ENCODE data around the gene MATK. TPM values are rescaled to one million over a fixed set of nuclear protein-coding genes. Genes with fewer than 3 reads are reported as not detected.

Gene MATK
- total and polyA plus RNA-seq, 10 of the 15 experiments (the other 5 are each of a cell fraction or from before 2014, with no cell fraction given), result 0.24 to 2.2 (median 1.1) TPM; not detected in 2

DNA sequence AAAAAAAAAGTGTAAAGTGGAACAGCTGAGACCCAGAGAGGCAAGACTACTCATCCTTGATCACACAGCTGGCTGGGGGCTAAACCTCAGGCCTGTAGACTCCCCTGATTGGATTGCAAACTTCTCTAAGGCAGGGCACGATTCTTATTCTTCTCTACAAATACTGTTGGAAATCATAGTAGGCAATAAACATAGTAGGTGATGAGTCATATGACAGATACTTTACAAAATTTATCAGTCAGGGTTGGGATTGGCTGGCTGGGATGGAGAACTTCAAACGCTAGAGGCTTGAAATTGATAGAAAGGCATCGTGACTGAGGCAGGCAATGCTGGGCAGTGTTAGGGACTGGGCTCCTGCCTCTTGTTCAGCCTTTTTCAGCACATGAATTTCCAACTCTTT is 5.9 kb upstream of the MATK start (continued):
- no peak for TF ChIP-seq BHLHE40 (IDR thresholded peaks at IDR 0.05; ENCODE audit: borderline replicate concordance in 1 of 2, low read depth in 2 of 2, low read length in 1 of 2)
- no peak for TF ChIP-seq POU2F2 (IDR thresholded peaks at IDR 0.05; ENCODE audit: borderline replicate concordance, low read depth, low read length)

DNA sequence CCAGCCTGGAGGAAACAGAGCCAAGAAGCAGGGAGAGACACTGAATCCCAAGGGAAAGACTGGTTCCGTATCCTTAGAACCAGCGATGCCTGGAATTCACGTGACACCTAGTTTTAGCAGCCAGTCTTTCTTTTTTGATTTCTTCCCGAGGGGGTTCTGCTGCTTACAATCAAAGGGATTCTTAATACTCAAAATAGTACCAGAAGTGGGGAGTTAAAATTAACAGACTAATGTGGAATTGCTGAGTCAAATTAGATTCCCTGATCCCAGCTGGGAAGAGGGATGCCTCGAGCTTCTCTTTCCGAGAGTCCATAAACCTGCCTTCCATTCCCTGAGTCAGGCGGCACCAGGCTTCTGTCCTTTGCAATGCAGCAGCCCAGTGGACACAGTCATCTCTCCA is 4.8 kb upstream of the MATK start:
- ATAC-seq, result no peak
- H3K36me3 ChIP-seq (ENCODE audit: control insufficient read depth in 2 of 2, insufficient read depth in 2 of 2, low read length in 1 of 2), result no peaks in the 10 kb centered on the region
- BruUV-seq (replicated peaks), result no TSS peak
- no peak overlapping the region for H3K4me3 ChIP-seq
- no peak overlapping the region for H2AFZ ChIP-seq (ENCODE audit: control insufficient read depth, low read depth, low read length)
- H3K9ac ChIP-seq (ENCODE audit: control insufficient read depth, insufficient read depth, low read length), result no peak overlapping the region
- ChIA-PET SMC1A (ENCODE audit: uncharacterized antibody, unreplicated experiment) (no interaction called here), POLR2A (no interaction called here), CTCF (no interaction called here), RAD21 (ENCODE audit: unreplicated experiment) (no interaction called here)
- TF ChIP-seq RBBP5 (conservative IDR thresholded peaks at IDR 0.05) (no peak), RCOR1 (conservative IDR thresholded peaks at IDR 0.05; ENCODE audit: low read depth, low read length) (no peak), MTA3 (IDR thresholded peaks at IDR 0.05; ENCODE audit: borderline replicate concordance, low read length) (no peak), IKZF2 (IDR thresholded peaks at IDR 0.05) (no peak), NFIC (IDR thresholded peaks at IDR 0.05; ENCODE audit: low read depth, low read length) (no peak), EP300 (IDR thresholded peaks at IDR 0.05; ENCODE audit: borderline replicate concordance in 1 of 2, control insufficient read depth in 1 of 2, low read depth in 2 of 2, low read length in 2 of 2) (no peak), JUNB (IDR thresholded peaks at IDR 0.05) (no peak)
- TF ChIP-seq, protein P1, sequence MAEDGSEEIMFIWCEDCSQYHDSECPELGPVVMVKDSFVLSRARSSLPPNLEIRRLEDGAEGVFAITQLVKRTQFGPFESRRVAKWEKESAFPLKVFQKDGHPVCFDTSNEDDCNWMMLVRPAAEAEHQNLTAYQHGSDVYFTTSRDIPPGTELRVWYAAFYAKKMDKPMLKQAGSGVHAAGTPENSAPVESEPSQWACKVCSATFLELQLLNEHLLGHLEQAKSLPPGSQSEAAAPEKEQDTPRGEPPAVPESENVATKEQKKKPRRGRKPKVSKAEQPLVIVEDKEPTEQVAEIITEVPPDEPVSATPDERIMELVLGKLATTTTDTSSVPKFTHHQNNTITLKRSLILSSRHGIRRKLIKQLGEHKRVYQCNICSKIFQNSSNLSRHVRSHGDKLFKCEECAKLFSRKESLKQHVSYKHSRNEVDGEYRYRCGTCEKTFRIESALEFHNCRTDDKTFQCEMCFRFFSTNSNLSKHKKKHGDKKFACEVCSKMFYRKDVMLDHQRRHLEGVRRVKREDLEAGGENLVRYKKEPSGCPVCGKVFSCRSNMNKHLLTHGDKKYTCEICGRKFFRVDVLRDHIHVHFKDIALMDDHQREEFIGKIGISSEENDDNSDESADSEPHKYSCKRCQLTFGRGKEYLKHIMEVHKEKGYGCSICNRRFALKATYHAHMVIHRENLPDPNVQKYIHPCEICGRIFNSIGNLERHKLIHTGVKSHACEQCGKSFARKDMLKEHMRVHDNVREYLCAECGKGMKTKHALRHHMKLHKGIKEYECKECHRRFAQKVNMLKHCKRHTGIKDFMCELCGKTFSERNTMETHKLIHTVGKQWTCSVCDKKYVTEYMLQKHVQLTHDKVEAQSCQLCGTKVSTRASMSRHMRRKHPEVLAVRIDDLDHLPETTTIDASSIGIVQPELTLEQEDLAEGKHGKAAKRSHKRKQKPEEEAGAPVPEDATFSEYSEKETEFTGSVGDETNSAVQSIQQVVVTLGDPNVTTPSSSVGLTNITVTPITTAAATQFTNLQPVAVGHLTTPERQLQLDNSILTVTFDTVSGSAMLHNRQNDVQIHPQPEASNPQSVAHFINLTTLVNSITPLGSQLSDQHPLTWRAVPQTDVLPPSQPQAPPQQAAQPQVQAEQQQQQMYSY (CRISPR knock-in tag; IDR thresholded peaks at IDR 0.05), result no peak
- TF ChIP-seq, protein P2, sequence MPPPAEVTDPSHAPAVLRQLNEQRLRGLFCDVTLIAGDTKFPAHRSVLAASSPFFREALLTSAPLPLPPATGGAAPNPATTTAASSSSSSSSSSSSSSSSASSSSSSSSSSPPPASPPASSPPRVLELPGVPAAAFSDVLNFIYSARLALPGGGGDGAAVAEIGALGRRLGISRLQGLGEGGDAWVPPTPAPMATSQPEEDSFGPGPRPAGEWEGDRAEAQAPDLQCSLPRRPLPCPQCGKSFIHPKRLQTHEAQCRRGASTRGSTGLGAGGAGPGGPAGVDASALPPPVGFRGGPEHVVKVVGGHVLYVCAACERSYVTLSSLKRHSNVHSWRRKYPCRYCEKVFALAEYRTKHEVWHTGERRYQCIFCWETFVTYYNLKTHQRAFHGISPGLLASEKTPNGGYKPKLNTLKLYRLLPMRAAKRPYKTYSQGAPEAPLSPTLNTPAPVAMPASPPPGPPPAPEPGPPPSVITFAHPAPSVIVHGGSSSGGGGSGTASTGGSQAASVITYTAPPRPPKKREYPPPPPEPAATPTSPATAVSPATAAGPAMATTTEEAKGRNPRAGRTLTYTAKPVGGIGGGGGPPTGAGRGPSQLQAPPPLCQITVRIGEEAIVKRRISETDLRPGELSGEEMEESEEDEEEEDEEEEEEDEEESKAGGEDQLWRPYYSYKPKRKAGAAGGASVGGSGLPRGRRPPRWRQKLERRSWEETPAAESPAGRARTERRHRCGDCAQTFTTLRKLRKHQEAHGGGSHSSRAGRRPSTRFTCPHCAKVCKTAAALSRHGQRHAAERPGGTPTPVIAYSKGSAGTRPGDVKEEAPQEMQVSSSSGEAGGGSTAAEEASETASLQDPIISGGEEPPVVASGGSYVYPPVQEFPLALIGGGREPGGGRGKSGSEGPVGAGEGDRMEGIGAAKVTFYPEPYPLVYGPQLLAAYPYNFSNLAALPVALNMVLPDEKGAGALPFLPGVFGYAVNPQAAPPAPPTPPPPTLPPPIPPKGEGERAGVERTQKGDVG (CRISPR knock-in tag; IDR thresholded peaks at IDR 0.05), result no peak
- WGBS (ENCODE audit: insufficient coverage, insufficient replicate concordance, low lambda C conversion rate, missing lambda C conversion rate), result 74% methylated on average over 7 of the region's 7 CpGs
- no peak overlapping the region for H3K27ac ChIP-seq (ENCODE audit: control insufficient read depth, insufficient read depth)
- H4K20me1 ChIP-seq (ENCODE audit: control insufficient read depth, insufficient read depth), result no peaks in the 10 kb centered on the region
- H3K4me1 ChIP-seq (ENCODE audit: control insufficient read depth, insufficient read depth, low read length), result no peaks in the 10 kb centered on the region
- no peaks in the 10 kb centered on the region for H3K27me3 ChIP-seq (replicated peaks in 1 of 2; ENCODE audit: control insufficient read depth in 2 of 2, insufficient read depth in 2 of 2, low read length in 1 of 2)
- H3K79me2 ChIP-seq (ENCODE audit: control insufficient read depth, insufficient read depth, low read length), result no peaks in the 10 kb centered on the region
- in situ Hi-C loops (cut with MboI), result no loop called here
- no peaks in the 10 kb centered on the region; the same call in 1 of the 3 replicates for H3K9me3 ChIP-seq (replicated peaks; ENCODE audit: control insufficient read depth, insufficient read depth, low read length)
- no peak overlapping the region for H3K4me2 ChIP-seq (ENCODE audit: control insufficient read depth, insufficient read depth)
- DNase-seq (ENCODE audit: low read depth, low spot score), result no peak
- FAIRE-seq, result no peak
- intact Hi-C loops (cut with micrococcal nuclease; ENCODE audit: unreplicated experiment), result no loop called here

Data from GM12878 (cell line).